Osteocyte (in vitro differentiated cells): ENCODE data around the gene RBM25. TPM values are rescaled to one million over a fixed set of nuclear protein-coding genes. Genes with fewer than 3 reads are reported as not detected.
"Not testable (repeated sequence)": the region's sequence is repeated elsewhere in the genome, so short reads cannot be mapped to it uniquely, and the experiment has no call there.

Experiments used
- DNase-seq: peaks from one replicate; pipeline ENCODE4 v3.0.0; 2021; ENCODE audit warnings: mixed read lengths; ENCODE audit not compliant: unreplicated experiment; ENCODE audit errors: extremely low spot score
- H3K27ac Mint-ChIP-seq: one replicate; pipeline ENCODE4 v1.8.0; 2021; ENCODE audit warnings: mild to moderate bottlenecking, mixed read lengths; ENCODE audit not compliant: unreplicated experiment
- H3K27me3 Mint-ChIP-seq: one replicate; pipeline ENCODE4 v1.8.0; 2021; ENCODE audit warnings: mixed read lengths; ENCODE audit not compliant: unreplicated experiment
- H3K36me3 Mint-ChIP-seq: one replicate; pipeline ENCODE4 v1.8.0; 2021; ENCODE audit warnings: mixed read lengths; ENCODE audit not compliant: unreplicated experiment
- H3K4me1 Mint-ChIP-seq: one replicate; pipeline ENCODE4 v1.8.0; 2021; ENCODE audit warnings: mixed read lengths; ENCODE audit not compliant: unreplicated experiment
- H3K4me3 Mint-ChIP-seq: one replicate; pipeline ENCODE4 v1.8.0; 2021; ENCODE audit warnings: mild to moderate bottlenecking, moderate library complexity, mixed read lengths; ENCODE audit not compliant: unreplicated experiment
- H3K9me3 Mint-ChIP-seq: one replicate; pipeline ENCODE4 v1.8.0; 2021; ENCODE audit warnings: mixed read lengths; ENCODE audit not compliant: unreplicated experiment
- CTCF ChIP-seq: fragments of 200-600 bp; sonication (generic); IDR thresholded peaks from 2 replicates; pipeline ENCODE4 v1.5.0; 2021; ENCODE audit warnings: antibody characterized with exemption, mild to moderate bottlenecking, moderate library complexity
- long read RNA-seq: library from polyadenylated mRNA; unstranded; transcript quantifications from one replicate; pipeline ENCODE4 v2.0.0, GENCODE V29; 2021
- total RNA-seq: library from RNA; stranded (reverse); gene quantifications from 2 replicates; pipeline ENCODE4 v1.2.1, GENCODE V29; 2021

RBM25 gene
- total RNA-seq: 58.6 and 62.7 TPM in 2 replicates
- long read RNA-seq, transcript RBM25-203 (9 exons, 2,470 nt): major isoform, 20 of 112 reads
- long read RNA-seq, partial matches to known transcripts: 77 of 112 reads
- long read RNA-seq, other reads (novel, unspliced or antisense): 14 of 112 reads

GRCh38 chr14:73058224-73058921, at the start of gene RBM25:
Gene RBM25, plus strand, starts transcription at chr14:73058534. Its CDS starts 13,108 bp downstream, at chr14:73071642.
- no peaks in the 10 kb centered on the region for H3K9me3 Mint-ChIP-seq
- DNase-seq: peak; percentile 97
- peaks cover 28% of the 10 kb centered on the region for H3K4me1 Mint-ChIP-seq
- no peak for TF ChIP-seq CTCF
- no peaks in the 10 kb centered on the region for H3K36me3 Mint-ChIP-seq
- no peaks in the 10 kb centered on the region for H3K27me3 Mint-ChIP-seq
- no peak within 1 kb of the TSS for H3K27ac Mint-ChIP-seq
- no peak within 1 kb of the TSS for H3K4me3 Mint-ChIP-seq

- Mint-ChIP-seq H3K36me3 (peaks cover 34% of the 10 kb centered on the region), H3K4me1 (peaks cover 41% of the 10 kb centered on the region), H3K27ac (peak overlapping the region; percentile 23)
- not testable (repeated sequence) for H3K27me3 Mint-ChIP-seq, DNase-seq, H3K4me3 Mint-ChIP-seq, H3K9me3 Mint-ChIP-seq
Measured at GRCh38 chr14:73011189-73011588, 47.1 kb upstream of the RBM25 start.

GRCh38 chr14:73014105-73014504, 44.2 kb upstream of the RBM25 start:
- Mint-ChIP-seq H3K27ac (peak overlapping the region; percentile 24), H3K36me3 (peaks cover 42% of the 10 kb centered on the region), H3K4me3 (no peak overlapping the region), H3K9me3 (no peaks in the 10 kb centered on the region), H3K4me1 (peaks cover 25% of the 10 kb centered on the region), H3K27me3 (no peaks in the 10 kb centered on the region)
- no peak for TF ChIP-seq CTCF
- DNase-seq: no peak

GRCh38 chr14:73015552-73015951, 42.8 kb upstream of the RBM25 start:
- Mint-ChIP-seq H3K4me1 (peaks cover 22% of the 10 kb centered on the region), H3K36me3 (peaks cover 48% of the 10 kb centered on the region)
- H3K4me3 Mint-ChIP-seq, DNase-seq, H3K9me3 Mint-ChIP-seq, H3K27ac Mint-ChIP-seq, H3K27me3 Mint-ChIP-seq: not testable (repeated sequence)

GRCh38 chr14:73016011-73016410, 42.3 kb upstream of the RBM25 start:
- H3K27ac Mint-ChIP-seq, H3K4me3 Mint-ChIP-seq, DNase-seq, H3K9me3 Mint-ChIP-seq, H3K27me3 Mint-ChIP-seq: not testable (repeated sequence)
- Mint-ChIP-seq H3K36me3 (peaks cover 48% of the 10 kb centered on the region), H3K4me1 (peaks cover 22% of the 10 kb centered on the region)

GRCh38 chr14:73022051-73022450, 36.3 kb upstream of the RBM25 start:
- peak overlapping the region; percentile 40 for H3K4me3 Mint-ChIP-seq

More at GRCh38 chr14:73022051-73022450, 36.3 kb upstream of the RBM25 start:
- TF ChIP-seq CTCF: no peak
- peaks cover 39% of the 10 kb centered on the region for H3K36me3 Mint-ChIP-seq
- no peak for DNase-seq
- H3K27me3 Mint-ChIP-seq: no peaks in the 10 kb centered on the region
- no peak overlapping the region for H3K27ac Mint-ChIP-seq
- H3K4me1 Mint-ChIP-seq: peaks cover 43% of the 10 kb centered on the region
- no peaks in the 10 kb centered on the region for H3K9me3 Mint-ChIP-seq
